Ammon's horn (tissue), 1 donor: ENCODE data around the gene RCL1.
"Not testable (repeated sequence)": the region's sequence is repeated elsewhere in the genome, so short reads cannot be mapped to it uniquely, and the experiment has no call there.

Source experiments
- DNase-seq: peaks from one replicate; pipeline ENCODE4 v3.0.0-alpha.2; 2016; ENCODE audit warnings: low spot score

RCL1 gene

DNA sequence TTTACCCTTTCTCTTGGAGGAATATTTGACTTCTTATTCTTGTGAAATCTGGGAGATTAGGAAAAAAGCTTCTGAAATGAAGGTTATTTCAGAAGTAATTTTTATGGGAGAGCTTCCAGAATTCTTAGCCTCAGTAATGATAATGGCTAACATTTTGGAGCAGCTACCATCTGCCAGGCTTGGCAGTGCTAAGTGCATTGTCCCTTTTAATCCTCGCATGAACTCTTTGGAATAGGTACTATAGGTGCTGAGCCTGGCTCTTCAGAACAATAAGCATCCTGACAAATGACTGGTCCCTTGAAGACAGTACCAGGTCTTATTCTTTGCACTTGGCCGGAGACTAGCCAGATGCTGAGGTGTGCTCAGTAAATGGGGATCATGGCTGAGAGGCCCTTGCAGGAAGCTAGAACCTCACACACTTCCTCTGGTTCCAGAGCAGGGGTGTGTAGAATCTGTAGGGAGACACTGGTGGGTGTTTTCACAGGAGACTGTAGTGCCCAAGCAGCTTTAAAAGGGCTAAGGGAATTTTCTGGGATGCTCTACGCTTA lies 90.7 kb downstream of the RCL1 start:
- DNase-seq = no peak

GRCh38 chr9:4886698-4887097 lies 94.0 kb downstream of the RCL1 start:
- no peak for DNase-seq

DNA sequence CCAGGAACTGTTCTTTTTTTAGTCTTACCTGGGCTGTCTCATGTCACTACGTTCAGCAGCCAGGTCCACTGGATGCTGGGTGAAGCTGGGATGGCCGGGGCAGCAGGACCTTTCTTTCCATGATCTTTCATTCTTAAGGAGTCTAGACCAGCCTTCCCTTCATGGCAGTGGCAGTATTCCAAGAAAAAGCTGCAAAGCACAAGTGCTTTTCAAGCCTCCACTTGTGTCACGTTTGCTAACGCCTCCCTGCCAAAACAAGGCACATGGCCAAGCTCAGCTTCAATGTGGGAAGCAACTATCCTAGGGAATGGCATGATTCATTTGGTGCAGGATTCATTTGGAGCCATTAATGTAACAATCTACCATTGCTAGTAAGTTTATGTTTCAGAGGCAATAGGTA lies 94.8 kb downstream of the RCL1 start:
- peak; percentile 54 for DNase-seq

- DNase-seq = no peak
These were observed 97.5 kb downstream of the RCL1 start for GRCh38 chr9:4890242-4890641.

DNA sequence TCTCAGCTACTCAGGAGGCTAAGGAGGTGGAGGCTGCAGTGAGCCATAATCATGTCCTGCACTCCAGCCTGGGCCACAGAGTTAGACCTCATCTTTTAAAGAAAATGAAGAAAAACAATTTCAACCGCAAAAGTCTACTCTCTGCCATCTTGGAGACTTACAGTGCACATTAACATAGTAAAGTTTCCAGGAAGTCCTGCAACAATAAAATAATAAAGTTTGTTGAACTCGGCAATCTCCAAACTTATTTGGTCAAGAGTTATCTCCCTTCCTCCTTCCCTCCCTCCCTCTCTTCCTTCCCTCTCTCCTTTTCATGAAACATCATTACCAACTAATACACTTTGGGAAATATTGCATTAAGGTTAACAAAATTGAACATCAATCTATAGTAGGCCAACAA lies 98.2 kb downstream of the RCL1 start:
- DNase-seq = no peak

DNA sequence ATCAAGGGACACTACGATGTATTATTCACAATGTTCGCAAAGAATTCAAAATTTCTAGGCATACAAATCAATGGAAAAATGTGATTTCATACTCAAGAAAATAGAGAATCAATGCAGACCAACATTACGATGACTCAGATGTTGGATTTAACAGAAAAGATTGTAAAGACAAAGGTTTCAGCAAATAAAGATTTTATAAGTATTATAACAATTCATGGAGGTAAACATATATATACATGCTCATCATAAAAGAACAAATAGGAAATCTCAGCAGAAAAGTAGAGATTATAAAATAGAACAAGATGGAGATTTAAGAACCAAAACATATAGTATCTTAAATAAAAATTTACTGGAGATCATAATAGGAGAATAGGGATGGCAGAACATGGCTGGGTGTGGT lies 98.9 kb downstream of the RCL1 start:
- no peak for DNase-seq

DNA sequence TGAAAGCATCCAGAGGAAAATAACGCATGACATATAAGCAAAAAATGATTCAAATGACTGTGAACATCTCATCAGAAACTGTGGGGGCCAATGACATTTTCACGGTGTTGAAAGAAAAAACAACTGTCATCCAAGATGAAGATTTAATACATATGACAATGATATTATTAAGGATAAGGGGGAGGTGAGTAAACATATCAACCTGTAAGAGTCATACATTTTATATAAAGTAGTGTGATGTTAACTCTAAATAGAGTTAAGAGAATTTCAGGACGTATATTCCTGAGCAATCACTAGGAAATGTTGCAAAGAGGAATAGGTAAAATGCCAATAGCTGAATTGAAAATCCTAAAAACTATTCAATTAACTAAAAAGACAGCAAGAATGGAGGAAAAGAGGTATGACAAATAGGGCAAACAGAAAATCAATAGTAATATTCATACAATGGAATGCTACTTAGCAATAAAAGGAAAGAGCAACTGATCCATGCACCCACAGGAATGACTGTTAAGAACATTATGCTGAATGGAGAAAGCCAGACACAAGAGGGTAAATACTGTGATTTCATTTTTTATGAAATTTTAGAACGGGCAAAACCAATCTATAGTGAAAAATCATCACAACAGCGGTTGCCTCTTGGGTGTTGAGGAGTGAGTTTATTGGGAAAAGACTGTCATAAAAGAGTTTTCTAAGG lies 99.9 kb downstream of the RCL1 start:
- DNase-seq = no peak

- DNase-seq = no peak
These were observed 101.3 kb downstream of the RCL1 start for GRCh38 chr9:4894076-4894475.

- DNase-seq = not testable (repeated sequence)
These were observed 107.1 kb downstream of the RCL1 start for GRCh38 chr9:4899853-4900252.

DNA sequence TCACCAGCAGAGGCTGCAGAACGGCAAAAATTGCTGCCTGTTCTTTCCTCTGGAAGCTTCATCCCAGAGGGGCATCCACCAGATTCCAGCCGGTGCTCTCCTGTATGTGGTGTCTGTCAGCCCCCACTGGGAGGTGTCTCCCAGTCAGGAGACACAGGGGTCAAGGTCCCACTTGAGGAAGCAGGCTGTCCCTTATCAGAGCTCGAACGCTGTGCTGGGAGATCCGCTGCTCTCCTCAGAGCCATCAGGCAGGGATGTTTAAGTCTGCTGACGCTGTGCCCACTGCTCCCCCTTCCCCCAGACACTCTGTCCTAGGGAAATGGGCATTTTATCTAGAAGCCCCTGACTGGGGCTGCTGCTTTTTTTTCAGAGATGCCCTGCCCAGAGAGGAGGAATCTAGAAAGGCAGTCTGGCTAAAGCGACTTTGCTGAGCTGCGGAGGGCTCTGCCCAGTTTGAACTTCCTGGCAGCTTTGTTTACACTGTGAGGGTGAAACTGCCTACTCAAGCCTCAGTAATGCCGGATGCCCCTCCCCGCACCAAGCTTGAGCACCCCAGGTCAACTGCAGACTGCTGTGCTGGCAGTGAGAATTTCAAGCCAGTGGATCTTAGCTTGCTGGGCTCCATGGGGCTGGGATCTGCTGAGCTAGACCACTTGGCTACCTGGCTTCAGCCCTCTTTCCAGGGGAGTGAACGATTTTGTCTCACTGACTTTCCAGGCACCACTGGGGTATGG lies 108.8 kb downstream of the RCL1 start:
- not testable (repeated sequence) for DNase-seq

DNA sequence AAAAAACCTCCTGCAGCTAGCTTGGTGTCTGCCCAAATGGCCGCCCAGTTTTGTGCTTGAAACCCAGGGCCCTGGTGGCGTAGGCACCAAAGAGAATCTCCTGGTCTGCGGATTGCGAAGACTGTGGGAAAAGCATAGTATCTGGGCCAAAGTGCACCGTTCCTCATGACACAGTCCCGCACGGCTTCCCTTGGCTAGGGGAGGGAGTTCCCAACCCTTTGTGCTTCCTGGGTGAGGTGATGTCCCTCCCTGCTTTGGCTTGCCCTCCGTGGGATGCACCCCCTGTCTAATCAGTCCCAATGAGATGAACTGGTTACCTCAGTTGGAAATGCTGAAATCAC lies 109.4 kb downstream of the RCL1 start:
- no peak for DNase-seq

DNA sequence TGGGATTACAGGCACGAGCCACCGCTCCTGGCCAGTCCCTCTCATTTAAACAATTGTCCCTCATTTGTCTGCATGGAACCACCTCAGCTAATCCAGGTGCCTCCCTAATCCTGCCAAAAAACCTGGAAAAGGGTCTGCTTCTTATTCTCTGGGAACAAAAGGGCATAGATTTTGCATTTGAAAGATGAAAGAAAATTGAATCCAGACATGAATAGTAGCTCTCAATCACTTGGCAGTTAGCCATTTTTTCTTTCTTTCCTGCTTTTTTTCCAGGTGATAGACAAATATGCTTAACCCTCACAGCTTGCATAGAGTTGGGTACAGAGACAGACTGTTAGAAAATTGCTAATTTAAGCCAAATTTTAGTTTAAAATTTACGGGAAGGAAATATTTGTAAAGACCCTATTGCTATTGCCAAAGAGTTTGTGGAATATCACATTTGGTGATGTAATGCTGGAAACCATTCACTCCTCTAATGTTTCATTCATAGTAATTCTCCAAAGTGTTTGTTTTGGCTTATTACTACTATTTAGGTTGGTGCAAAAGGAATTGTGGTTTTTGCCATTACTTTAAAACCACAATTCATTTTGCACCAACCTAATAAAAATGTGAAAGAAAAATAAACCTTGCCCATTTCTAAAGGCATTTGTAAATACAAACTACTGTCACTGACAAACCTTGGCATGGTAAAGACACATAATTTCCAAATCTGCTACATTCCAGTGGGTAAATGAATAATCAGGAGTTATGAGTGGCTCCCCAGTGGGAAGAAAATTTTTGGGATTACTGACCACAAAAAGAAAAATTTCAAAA lies 111.8 kb downstream of the RCL1 start:
- DNase-seq = no peak

GRCh38 chr9:4905135-4905490 lies 112.4 kb downstream of the RCL1 start:
- DNase-seq = no peak
